Mesenteric fat pad (tissue), 1 donor: Measurements from ENCODE around the gene ZBTB7A. TPM values are rescaled to one million over a fixed set of nuclear protein-coding genes. Genes with fewer than 3 reads are reported as not detected.
"Not testable (repeated sequence)": the region's sequence is repeated elsewhere in the genome, so short reads cannot be mapped to it uniquely, and the experiment has no call there.

ENCODE experiments used
- DNase-seq: peaks from one replicate; pipeline ENCODE4 v3.0.0-alpha.2; 2020; ENCODE audit warnings: low spot score
- total RNA-seq: library from RNA; stranded (reverse); fragmentation: NEBNext Ultra II Directional; extraction: Animal tissue kit (Norgen Biotek cat#: 25700); gene quantifications from one replicate; pipeline ENCODE4 v1.2.1, GENCODE V29; 2021
- donor health status: DM: yes; HTN: yes; CAD: no.

The ZBTB7A gene
- total RNA-seq, 1 donor from 2014 or later = 51.2 TPM

- DNase-seq = not testable (repeated sequence)
These were observed 67.9 kb downstream of the ZBTB7A start for GRCh38 chr19:3998667-3999412.

GRCh38 chr19:3995607-3996006 is 71.1 kb downstream of the ZBTB7A start:
- no peak for DNase-seq

Other genes starting within 250 kb of the ZBTB7A start
- not detected for gene ZFR2, start 197.9 kb downstream of the ZBTB7A start, total RNA-seq
- gene ATCAY, start 186.2 kb downstream of the ZBTB7A start, total RNA-seq = not detected
- not detected for gene NMRK2, start 133.8 kb downstream of the ZBTB7A start, total RNA-seq
- gene DAPK3, start 95.8 kb downstream of the ZBTB7A start, total RNA-seq = 56.5 TPM
- 2,131 TPM for gene EEF2, start 81.4 kb downstream of the ZBTB7A start, total RNA-seq
- 17.9 TPM for gene PIAS4, start 59.2 kb downstream of the ZBTB7A start, total RNA-seq
- gene MAP2K2, start 57.2 kb upstream of the ZBTB7A start, total RNA-seq = 110 TPM
- 1.00 TPM for gene CREB3L3, start 86.7 kb upstream of the ZBTB7A start, total RNA-seq
- 20.7 TPM for gene SIRT6, start 115.7 kb upstream of the ZBTB7A start, total RNA-seq
- 1.4 TPM for gene ANKRD24, start 115.8 kb upstream of the ZBTB7A start, total RNA-seq
- gene EBI3, start 162.6 kb upstream of the ZBTB7A start, total RNA-seq = 5.8 TPM
- 15.1 TPM for gene YJU2, start 180.2 kb upstream of the ZBTB7A start, total RNA-seq
- gene SHD, start 212.4 kb upstream of the ZBTB7A start, total RNA-seq = not detected
- 0.45 TPM for gene TMIGD2, start 235.5 kb upstream of the ZBTB7A start, total RNA-seq
- not detected for gene FSD1, start 237.7 kb upstream of the ZBTB7A start, total RNA-seq